ENCODE results near the gene IL6ST.

IL6ST gene

DNA sequence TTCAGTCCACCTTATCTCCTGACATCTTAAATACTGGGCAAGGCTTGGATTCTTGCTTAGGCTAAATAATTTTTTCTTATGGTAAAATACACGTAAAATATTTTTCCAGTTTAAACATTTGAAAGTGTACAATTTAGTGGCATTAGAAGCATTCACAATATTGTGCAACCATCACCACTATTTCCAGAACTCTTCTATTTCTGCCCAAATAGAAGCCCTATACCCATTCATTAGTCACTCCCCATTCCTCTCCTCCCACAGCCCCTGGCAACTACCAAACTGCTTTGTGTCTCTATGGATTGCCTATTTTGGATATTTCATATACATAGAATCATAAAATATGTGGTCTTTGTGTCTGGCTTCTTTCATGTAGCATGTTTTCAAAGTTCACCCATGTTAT lies 86.0 kb downstream of the IL6ST start:
- no peaks in the 10 kb centered on the region for H3K27me3 ChIP-seq (ENCODE audit: insufficient read depth, low read depth)
- TF ChIP-seq, protein P1, sequence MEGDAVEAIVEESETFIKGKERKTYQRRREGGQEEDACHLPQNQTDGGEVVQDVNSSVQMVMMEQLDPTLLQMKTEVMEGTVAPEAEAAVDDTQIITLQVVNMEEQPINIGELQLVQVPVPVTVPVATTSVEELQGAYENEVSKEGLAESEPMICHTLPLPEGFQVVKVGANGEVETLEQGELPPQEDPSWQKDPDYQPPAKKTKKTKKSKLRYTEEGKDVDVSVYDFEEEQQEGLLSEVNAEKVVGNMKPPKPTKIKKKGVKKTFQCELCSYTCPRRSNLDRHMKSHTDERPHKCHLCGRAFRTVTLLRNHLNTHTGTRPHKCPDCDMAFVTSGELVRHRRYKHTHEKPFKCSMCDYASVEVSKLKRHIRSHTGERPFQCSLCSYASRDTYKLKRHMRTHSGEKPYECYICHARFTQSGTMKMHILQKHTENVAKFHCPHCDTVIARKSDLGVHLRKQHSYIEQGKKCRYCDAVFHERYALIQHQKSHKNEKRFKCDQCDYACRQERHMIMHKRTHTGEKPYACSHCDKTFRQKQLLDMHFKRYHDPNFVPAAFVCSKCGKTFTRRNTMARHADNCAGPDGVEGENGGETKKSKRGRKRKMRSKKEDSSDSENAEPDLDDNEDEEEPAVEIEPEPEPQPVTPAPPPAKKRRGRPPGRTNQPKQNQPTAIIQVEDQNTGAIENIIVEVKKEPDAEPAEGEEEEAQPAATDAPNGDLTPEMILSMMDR (conservative IDR thresholded peaks at IDR 0.05; ENCODE audit: low read depth, low read length) = no peak

DNA sequence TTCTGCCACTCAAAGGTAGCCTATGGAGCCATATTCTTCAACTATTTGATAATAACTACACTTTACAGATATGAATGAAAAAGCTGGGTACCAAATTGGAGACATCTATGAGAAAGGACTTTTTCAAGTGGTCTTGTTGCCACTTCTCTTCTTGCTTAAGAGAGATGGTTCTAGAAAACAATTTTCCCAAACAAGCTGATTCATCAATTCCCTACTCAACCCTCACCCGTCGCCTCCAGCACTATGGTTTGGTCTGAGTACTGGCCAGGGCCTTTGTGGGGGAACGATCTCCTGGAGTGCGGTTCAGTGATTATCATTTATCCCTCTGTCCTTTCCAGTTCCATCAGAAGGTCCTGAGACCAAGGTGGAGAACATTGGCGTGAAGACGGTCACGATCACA lies 86.8 kb downstream of the IL6ST start:
- Histone ChIP-seq H4K20me1 (ENCODE audit: insufficient read depth) (no peaks in the 10 kb centered on the region), H3K79me2 (ENCODE audit: insufficient read depth, low read depth) (no peaks in the 10 kb centered on the region), H3K4me1 (ENCODE audit: low read depth, poor library complexity, severe bottlenecking) (peaks cover 19% of the 10 kb centered on the region), H3K36me3 (ENCODE audit: insufficient read depth) (no peaks in the 10 kb centered on the region), H2AFZ (ENCODE audit: low read depth) (no peak overlapping the region), H3K27me3 (ENCODE audit: insufficient read depth, low read depth) (no peaks in the 10 kb centered on the region), H3K4me2 (no peak overlapping the region), H3K9ac (no peak overlapping the region), H3K4me3 (IDR thresholded peaks at IDR 0.05; ENCODE audit: insufficient read depth, low read depth, low read length) (no peak overlapping the region), H3K27ac (no peak overlapping the region)
- TF ChIP-seq, protein P1 (conservative IDR thresholded peaks at IDR 0.05; ENCODE audit: low read depth, low read length) = no peak

More for the DNA sequence above, 86.0 kb downstream of the IL6ST start:
- H3K4me1 ChIP-seq (ENCODE audit: low read depth, poor library complexity, severe bottlenecking) = peaks cover 10% of the 10 kb centered on the region
- H3K9ac ChIP-seq = no peak overlapping the region
- H3K36me3 ChIP-seq (ENCODE audit: insufficient read depth) = no peaks in the 10 kb centered on the region
- no peak overlapping the region for H2AFZ ChIP-seq (ENCODE audit: low read depth)
- no peaks in the 10 kb centered on the region for H4K20me1 ChIP-seq (ENCODE audit: insufficient read depth)
- H3K4me2 ChIP-seq = no peak overlapping the region
- H3K79me2 ChIP-seq (ENCODE audit: insufficient read depth, low read depth) = no peaks in the 10 kb centered on the region
- no peak overlapping the region for H3K4me3 ChIP-seq (IDR thresholded peaks at IDR 0.05; ENCODE audit: insufficient read depth, low read depth, low read length)
- no peak overlapping the region for H3K27ac ChIP-seq

DNA sequence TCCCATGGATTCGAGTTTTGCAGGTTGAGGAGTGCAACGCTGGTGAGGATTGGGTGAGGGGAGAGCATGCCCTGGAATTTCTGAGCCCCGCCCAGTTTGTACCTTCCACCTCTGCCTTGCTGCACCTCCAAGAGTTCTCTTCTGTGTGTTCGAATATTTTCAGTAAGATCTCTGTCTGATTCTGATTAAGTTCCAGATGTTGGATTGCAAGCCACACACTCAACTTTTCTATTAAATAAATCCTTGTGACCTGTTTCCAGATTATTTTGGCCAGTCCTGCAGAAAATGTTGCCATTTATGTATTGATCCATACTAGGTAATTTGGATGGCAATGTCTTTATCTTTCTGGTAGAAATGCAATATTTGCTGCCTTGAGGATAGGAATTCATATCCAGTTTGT lies 89.5 kb downstream of the IL6ST start:
- Histone ChIP-seq H3K36me3 (ENCODE audit: insufficient read depth) (no peaks in the 10 kb centered on the region), H3K4me2 (no peak overlapping the region), H3K27ac (no peak overlapping the region), H2AFZ (ENCODE audit: low read depth) (no peak overlapping the region), H4K20me1 (ENCODE audit: insufficient read depth) (no peaks in the 10 kb centered on the region), H3K9ac (no peak overlapping the region), H3K79me2 (ENCODE audit: insufficient read depth, low read depth) (no peaks in the 10 kb centered on the region), H3K4me3 (IDR thresholded peaks at IDR 0.05; ENCODE audit: insufficient read depth, low read depth, low read length) (no peak overlapping the region), H3K4me1 (ENCODE audit: low read depth, poor library complexity, severe bottlenecking) (peaks cover 17% of the 10 kb centered on the region), H3K27me3 (ENCODE audit: insufficient read depth, low read depth) (no peaks in the 10 kb centered on the region)
- TF ChIP-seq, protein P1 (conservative IDR thresholded peaks at IDR 0.05; ENCODE audit: low read depth, low read length) = no peak

GRCh38 chr5:55904152-55904551 lies 90.6 kb downstream of the IL6ST start:
- Histone ChIP-seq H3K9ac (no peak overlapping the region), H3K36me3 (ENCODE audit: insufficient read depth) (no peaks in the 10 kb centered on the region), H2AFZ (ENCODE audit: low read depth) (peak overlapping the region; percentile 2; the same call in 1 of the 2 replicates), H4K20me1 (ENCODE audit: insufficient read depth) (no peaks in the 10 kb centered on the region), H3K27ac (no peak overlapping the region), H3K27me3 (ENCODE audit: insufficient read depth, low read depth) (no peaks in the 10 kb centered on the region), H3K4me3 (IDR thresholded peaks at IDR 0.05; ENCODE audit: insufficient read depth, low read depth, low read length) (no peak overlapping the region), H3K4me2 (no peak overlapping the region), H3K4me1 (ENCODE audit: low read depth, poor library complexity, severe bottlenecking) (peaks cover 17% of the 10 kb centered on the region), H3K79me2 (ENCODE audit: insufficient read depth, low read depth) (no peaks in the 10 kb centered on the region)
- TF ChIP-seq, protein P1 (conservative IDR thresholded peaks at IDR 0.05; ENCODE audit: low read depth, low read length) = no peak

Measured in KMS-11 (cell line).